ENCODE data around the gene OR2F2. TPM values are rescaled to one million over a fixed set of nuclear protein-coding genes. Genes with fewer than 3 reads are reported as not detected.

Gene OR2F2
- total RNA-seq, 1 donor from 2014 or later, result not detected

DNA sequence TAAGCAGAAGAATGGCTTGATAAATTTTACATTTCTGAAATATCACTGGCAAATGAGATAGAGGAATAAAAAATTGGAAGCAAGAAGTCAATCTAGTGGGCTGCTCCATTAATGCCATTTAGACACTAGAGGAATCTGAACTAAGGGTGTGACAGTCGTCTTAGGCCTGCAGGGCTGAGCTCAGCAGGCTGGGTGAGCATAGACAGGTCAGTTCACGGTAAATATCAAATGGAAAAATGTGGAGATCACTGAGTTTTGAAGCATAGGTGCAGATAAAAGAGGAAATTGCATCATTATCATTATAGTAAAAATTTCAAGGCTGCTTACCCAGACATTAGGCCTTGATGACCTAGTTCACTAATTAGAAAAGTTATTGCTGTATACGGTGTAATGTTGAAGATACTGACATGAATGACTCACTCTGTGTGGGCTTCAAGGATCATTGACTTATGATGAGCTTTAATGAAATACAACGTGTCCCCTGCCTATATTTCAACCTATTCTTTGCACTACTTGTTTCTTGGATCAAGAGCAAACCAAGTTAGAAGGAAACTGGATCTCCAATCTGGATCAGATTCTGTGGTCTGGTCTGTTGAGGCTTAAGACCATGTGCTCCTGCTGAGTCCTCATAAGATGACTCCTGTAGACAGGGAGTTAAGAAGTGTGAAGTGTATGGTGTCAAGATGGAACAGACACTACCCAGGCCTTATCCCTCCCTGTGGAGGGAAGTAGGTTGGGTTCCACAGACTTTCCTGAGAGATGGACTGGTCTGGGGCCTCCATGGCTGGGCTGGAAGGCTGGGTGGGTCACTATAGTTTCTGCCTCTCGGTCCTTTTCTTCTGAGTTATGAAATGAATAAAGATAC lies 3.6 kb downstream of the OR2F2 start:
- Mint-ChIP-seq H3K27me3 (ENCODE audit: low read depth, unreplicated experiment) (no peaks in the 10 kb centered on the region), H3K4me1 (ENCODE audit: low read depth, unreplicated experiment) (peaks cover 13% of the 10 kb centered on the region), H3K9me3 (ENCODE audit: unreplicated experiment) (no peaks in the 10 kb centered on the region), H3K4me3 (ENCODE audit: unreplicated experiment) (no peak overlapping the region), H3K36me3 (ENCODE audit: low read depth, unreplicated experiment) (peaks cover 1% of the 10 kb centered on the region), H3K27ac (ENCODE audit: unreplicated experiment) (no peak overlapping the region)
- H2AFZ ChIP-seq (ENCODE audit: low read depth, low read length), result no peak overlapping the region
- no peak overlapping the region for H3K4me3 ChIP-seq (ENCODE audit: insufficient read depth, low read depth, low read length)
- H3K9me3 ChIP-seq (ENCODE audit: insufficient read depth, low read depth, low read length), result peaks cover 5% of the 10 kb centered on the region
- no peaks in the 10 kb centered on the region for H4K20me1 ChIP-seq (ENCODE audit: insufficient read depth, low read length)
- no peak overlapping the region for H3K27ac ChIP-seq (ENCODE audit: low read depth, low read length)
- FAIRE-seq, result no peak
- H3K4me1 ChIP-seq (ENCODE audit: insufficient read depth, low read length), result no peaks in the 10 kb centered on the region
- TF ChIP-seq EZH2 (IDR thresholded peaks at IDR 0.05; ENCODE audit: insufficient read depth, low read length), result no peak
- TF ChIP-seq, protein P1, sequence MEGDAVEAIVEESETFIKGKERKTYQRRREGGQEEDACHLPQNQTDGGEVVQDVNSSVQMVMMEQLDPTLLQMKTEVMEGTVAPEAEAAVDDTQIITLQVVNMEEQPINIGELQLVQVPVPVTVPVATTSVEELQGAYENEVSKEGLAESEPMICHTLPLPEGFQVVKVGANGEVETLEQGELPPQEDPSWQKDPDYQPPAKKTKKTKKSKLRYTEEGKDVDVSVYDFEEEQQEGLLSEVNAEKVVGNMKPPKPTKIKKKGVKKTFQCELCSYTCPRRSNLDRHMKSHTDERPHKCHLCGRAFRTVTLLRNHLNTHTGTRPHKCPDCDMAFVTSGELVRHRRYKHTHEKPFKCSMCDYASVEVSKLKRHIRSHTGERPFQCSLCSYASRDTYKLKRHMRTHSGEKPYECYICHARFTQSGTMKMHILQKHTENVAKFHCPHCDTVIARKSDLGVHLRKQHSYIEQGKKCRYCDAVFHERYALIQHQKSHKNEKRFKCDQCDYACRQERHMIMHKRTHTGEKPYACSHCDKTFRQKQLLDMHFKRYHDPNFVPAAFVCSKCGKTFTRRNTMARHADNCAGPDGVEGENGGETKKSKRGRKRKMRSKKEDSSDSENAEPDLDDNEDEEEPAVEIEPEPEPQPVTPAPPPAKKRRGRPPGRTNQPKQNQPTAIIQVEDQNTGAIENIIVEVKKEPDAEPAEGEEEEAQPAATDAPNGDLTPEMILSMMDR (IDR thresholded peaks at IDR 0.05; ENCODE audit: insufficient read depth, low read depth, low read length), result no peak
- H3K36me3 ChIP-seq (ENCODE audit: insufficient read depth, low read length), result no peaks in the 10 kb centered on the region
- no peaks in the 10 kb centered on the region for H3K79me2 ChIP-seq (ENCODE audit: insufficient read depth, low read length)
- H3K4me2 ChIP-seq (ENCODE audit: low read length), result no peak overlapping the region
- no peaks in the 10 kb centered on the region for H3K27me3 ChIP-seq (ENCODE audit: insufficient read depth, low read length)
- no peak for DNase-seq (ENCODE audit: low read depth)
- no peak overlapping the region for H3K9ac ChIP-seq (ENCODE audit: low read length)

DNA sequence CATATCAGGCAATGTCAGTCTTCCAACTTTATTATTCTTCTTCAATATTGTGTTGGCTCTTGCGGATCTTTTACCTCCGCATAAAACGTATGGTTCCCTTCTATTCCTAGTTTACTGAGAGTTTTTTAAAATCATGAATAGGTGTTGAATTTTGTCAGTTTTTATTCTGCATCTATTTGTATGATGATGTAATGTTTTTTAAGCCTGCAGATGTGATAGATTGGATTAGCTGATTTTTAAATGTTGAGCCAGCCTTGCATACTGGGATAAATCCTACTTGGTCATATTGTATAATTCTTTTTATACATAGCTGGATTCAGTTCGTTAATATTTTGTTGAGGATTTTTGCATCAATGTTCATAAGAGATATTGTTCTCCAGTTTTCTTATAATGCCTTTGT lies 10.4 kb downstream of the OR2F2 start:
- Histone ChIP-seq H3K4me1 (ENCODE audit: insufficient read depth, low read length) (no peaks in the 10 kb centered on the region), H2AFZ (ENCODE audit: low read depth, low read length) (no peak overlapping the region), H3K27ac (ENCODE audit: low read depth, low read length) (no peak overlapping the region), H3K4me3 (ENCODE audit: insufficient read depth, low read depth, low read length) (no peak overlapping the region), H3K27me3 (ENCODE audit: insufficient read depth, low read length) (no peaks in the 10 kb centered on the region), H4K20me1 (ENCODE audit: insufficient read depth, low read length) (no peaks in the 10 kb centered on the region), H3K9ac (ENCODE audit: low read length) (no peak overlapping the region), H3K79me2 (ENCODE audit: insufficient read depth, low read length) (no peaks in the 10 kb centered on the region), H3K9me3 (ENCODE audit: insufficient read depth, low read depth, low read length) (no peaks in the 10 kb centered on the region), H3K36me3 (ENCODE audit: insufficient read depth, low read length) (no peaks in the 10 kb centered on the region), H3K4me2 (ENCODE audit: low read length) (no peak overlapping the region)
- Mint-ChIP-seq H3K27me3 (ENCODE audit: low read depth, unreplicated experiment) (no peaks in the 10 kb centered on the region), H3K9me3 (ENCODE audit: unreplicated experiment) (no peaks in the 10 kb centered on the region), H3K4me3 (ENCODE audit: unreplicated experiment) (no peak overlapping the region), H3K36me3 (ENCODE audit: low read depth, unreplicated experiment) (no peaks in the 10 kb centered on the region), H3K4me1 (ENCODE audit: low read depth, unreplicated experiment) (peaks cover 2% of the 10 kb centered on the region), H3K27ac (ENCODE audit: unreplicated experiment) (no peak overlapping the region)
- TF ChIP-seq, protein P1 (IDR thresholded peaks at IDR 0.05; ENCODE audit: insufficient read depth, low read depth, low read length), result no peak
- TF ChIP-seq EZH2 (IDR thresholded peaks at IDR 0.05; ENCODE audit: insufficient read depth, low read length), result no peak
- DNase-seq (ENCODE audit: low read depth) (no peak), FAIRE-seq (no peak)

DNA sequence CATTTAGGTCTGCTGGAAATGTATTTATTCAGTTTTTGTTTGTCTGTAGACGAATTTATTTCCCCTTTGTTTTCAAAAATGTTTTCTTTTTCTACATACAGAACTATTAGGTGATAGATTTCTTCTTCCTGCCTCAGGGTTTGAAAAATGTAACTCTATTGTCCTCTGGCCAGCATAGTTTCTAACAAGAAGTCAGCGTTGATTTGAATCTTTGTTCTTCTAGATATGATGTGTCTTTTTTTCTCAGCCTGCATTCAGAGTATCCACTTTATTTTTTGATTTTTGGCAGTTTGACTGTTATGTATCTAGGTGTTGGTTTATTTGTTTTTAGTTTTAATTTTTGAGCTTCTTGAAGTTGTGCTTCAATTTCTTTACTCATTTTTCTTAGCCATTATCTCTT lies 12.1 kb downstream of the OR2F2 start:
- Mint-ChIP-seq H3K36me3 (ENCODE audit: low read depth, unreplicated experiment) (no peaks in the 10 kb centered on the region), H3K27me3 (ENCODE audit: low read depth, unreplicated experiment) (no peaks in the 10 kb centered on the region), H3K4me3 (ENCODE audit: unreplicated experiment) (no peak overlapping the region), H3K27ac (ENCODE audit: unreplicated experiment) (no peak overlapping the region), H3K4me1 (ENCODE audit: low read depth, unreplicated experiment) (no peaks in the 10 kb centered on the region), H3K9me3 (ENCODE audit: unreplicated experiment) (no peaks in the 10 kb centered on the region)
- H3K36me3 ChIP-seq (ENCODE audit: insufficient read depth, low read length), result no peaks in the 10 kb centered on the region
- DNase-seq (ENCODE audit: low read depth), result no peak
- no peak overlapping the region for H3K4me3 ChIP-seq (ENCODE audit: insufficient read depth, low read depth, low read length)
- no peak for TF ChIP-seq EZH2 (IDR thresholded peaks at IDR 0.05; ENCODE audit: insufficient read depth, low read length)
- TF ChIP-seq, protein P1 (IDR thresholded peaks at IDR 0.05; ENCODE audit: insufficient read depth, low read depth, low read length), result no peak
- no peak for FAIRE-seq
- no peak overlapping the region for H3K4me2 ChIP-seq (ENCODE audit: low read length)
- H3K27ac ChIP-seq (ENCODE audit: low read depth, low read length), result no peak overlapping the region
- no peaks in the 10 kb centered on the region for H3K9me3 ChIP-seq (ENCODE audit: insufficient read depth, low read depth, low read length)
- no peaks in the 10 kb centered on the region for H3K4me1 ChIP-seq (ENCODE audit: insufficient read depth, low read length)
- H2AFZ ChIP-seq (ENCODE audit: low read depth, low read length), result no peak overlapping the region
- H4K20me1 ChIP-seq (ENCODE audit: insufficient read depth, low read length), result no peaks in the 10 kb centered on the region
- no peaks in the 10 kb centered on the region for H3K27me3 ChIP-seq (ENCODE audit: insufficient read depth, low read length)
- H3K79me2 ChIP-seq (ENCODE audit: insufficient read depth, low read length), result no peaks in the 10 kb centered on the region
- H3K9ac ChIP-seq (ENCODE audit: low read length), result no peak overlapping the region
